ENCODE measurements around the gene CDH12.

CDH12 gene

GRCh38 chr5:21765406-21765805 lies 1087.7 kb downstream of the CDH12 start:
- no peak for DNase-seq

- DNase-seq: no peak
Observed at GRCh38 chr5:21739096-21739495, 1114.0 kb downstream of the CDH12 start.

GRCh38 chr5:21723500-21723899 lies 1129.6 kb downstream of the CDH12 start:
- DNase-seq: no peak

GRCh38 chr5:21711866-21712758 lies 1141.0 kb downstream of the CDH12 start:
- DNase-seq: no peak

GRCh38 chr5:21709770-21710169 lies 1143.4 kb downstream of the CDH12 start:
- no peak for DNase-seq

- no peak for DNase-seq
Observed at GRCh38 chr5:21704974-21705668, 1148.0 kb downstream of the CDH12 start.

GRCh38 chr5:21701317-21701716 lies 1151.8 kb downstream of the CDH12 start:
- no peak for DNase-seq

Measured in hypothalamus (tissue), 51 donors.